Lung microvascular endothelial cell (primary cell): ENCODE measurements around the gene ZNF546. TPM values are rescaled to one million over a fixed set of nuclear protein-coding genes. Genes with fewer than 3 reads are reported as not detected.
"Not testable (repeated sequence)": the region's sequence is repeated elsewhere in the genome, so short reads cannot be mapped to it uniquely, and the experiment has no call there.

Experiments used
- DNase-seq, 2 donors: peaks; one replicate each; pipeline versions ENCODE4 v3.0.0 to v3.0.0-alpha.2; 2010; ENCODE audit warnings: low read depth in 2 of 2
- total RNA-seq: library from RNA; depleted of rRNA; stranded (reverse); fragments of >200 nt; gene quantifications from 2 replicates; pipeline ENCODE4 v1.2.1, GENCODE V29; 2014

ZNF546 gene
- total RNA-seq, 1 donor from 2014 or later: 5.6 TPM

DNA sequence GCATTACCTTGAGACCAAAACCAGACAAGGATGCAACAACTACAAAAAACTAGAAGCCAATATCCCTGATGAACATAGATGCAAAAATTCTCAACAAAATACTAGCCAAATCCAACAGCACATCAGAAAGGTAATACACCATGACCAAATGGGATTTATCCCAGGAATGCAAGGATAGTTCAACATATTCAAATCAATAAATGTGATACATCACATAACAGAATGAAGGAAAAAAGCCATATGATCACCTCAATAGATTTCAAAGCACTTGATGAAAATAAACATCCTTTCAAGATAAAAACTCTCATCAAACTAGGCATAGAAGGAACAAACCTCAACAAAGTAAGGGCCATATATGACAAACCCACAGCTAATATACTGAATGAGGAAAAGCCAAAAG, 10.2 kb upstream of the ZNF546 start:
- no peak for DNase-seq

GRCh38 chr19:39987167-39987566, 9.7 kb upstream of the ZNF546 start:
- no peak for DNase-seq

GRCh38 chr19:39987596-39987995, 9.3 kb upstream of the ZNF546 start:
- DNase-seq: no peak

- no peak for DNase-seq
Measured at GRCh38 chr19:39993605-39994004, 3.3 kb upstream of the ZNF546 start.

GRCh38 chr19:39994361-39994760, 2.5 kb upstream of the ZNF546 start:
- DNase-seq: no peak

- no peak for DNase-seq
Measured at GRCh38 chr19:39995794-39996193, 1.1 kb upstream of the ZNF546 start.

GRCh38 chr19:39996218-39996810, 546 bp upstream of the ZNF546 start:
- DNase-seq: peak in 1 of 2 donors; percentile 61

- peak in 1 of 2 donors; percentile 26 for DNase-seq
Measured at GRCh38 chr19:39997638-39998216, 867 bp downstream of the ZNF546 start.

DNA sequence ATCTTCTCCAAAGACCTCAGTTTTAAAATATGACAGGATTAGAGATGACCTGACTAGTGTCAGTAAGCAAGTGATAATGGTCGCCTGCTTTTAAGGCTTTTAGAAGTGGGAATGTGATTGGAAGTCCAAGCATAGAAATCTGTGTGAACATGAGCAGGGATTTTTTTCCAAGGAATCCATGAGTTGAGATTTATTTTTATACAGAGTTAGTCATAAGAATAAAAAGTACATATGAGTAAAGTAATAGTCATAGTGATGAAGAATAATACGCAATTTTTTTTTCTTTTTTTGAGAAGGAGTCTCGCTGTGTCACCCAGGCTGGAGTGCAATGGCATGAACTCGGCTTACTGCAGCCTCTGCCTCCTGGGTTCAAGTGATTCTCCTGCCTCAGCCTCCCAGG, 1.6 kb downstream of the ZNF546 start:
- DNase-seq: peak in 1 of 2 donors; percentile 15

- peak in 1 of 2 donors; percentile 28 for DNase-seq
Measured at GRCh38 chr19:40005691-40006272, 8.9 kb downstream of the ZNF546 start.

DNA sequence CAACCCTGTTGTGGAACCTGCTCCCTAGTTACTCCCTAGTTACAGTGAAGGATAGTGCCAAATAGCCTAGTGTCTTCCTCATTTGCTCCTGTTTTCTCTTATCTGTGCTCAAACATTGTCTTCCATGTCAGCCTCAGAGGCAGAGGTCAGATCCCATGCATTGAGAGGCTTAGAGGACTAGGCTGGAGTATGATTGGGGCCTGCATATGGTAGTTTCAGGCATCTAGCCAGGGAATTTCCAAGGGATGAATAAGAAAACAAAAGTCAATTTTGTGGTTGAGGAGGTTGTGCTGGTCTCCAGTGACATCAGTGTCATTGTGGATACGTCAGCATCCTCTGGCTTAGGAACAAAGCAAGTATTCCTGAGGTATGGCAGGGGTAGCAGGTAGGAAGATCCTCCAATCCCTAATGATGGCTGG, 9.4 kb downstream of the ZNF546 start:
- peak; percentile 72 to 95 for DNase-seq

DNA sequence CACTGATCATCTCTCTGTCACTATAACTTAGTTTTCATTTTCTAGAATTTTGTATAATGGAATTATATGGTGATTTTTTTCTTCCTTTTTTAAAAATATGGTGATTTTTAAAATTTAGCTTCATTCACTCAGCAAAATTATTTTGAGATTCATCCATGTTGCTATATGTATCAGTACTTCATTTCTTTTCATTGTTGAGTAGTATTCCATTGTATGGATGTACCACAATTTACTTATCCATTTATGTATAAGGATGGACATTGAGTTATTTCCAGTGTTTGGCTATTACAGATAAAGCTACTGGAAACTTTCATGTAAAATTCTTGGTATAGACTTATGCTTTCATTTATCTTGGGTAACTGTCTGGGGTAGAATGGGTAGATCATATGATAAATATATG, 12.8 kb downstream of the ZNF546 start:
- no peak for DNase-seq

GRCh38 chr19:40013991-40014390, 17.1 kb downstream of the ZNF546 start:
- DNase-seq: no peak

DNA sequence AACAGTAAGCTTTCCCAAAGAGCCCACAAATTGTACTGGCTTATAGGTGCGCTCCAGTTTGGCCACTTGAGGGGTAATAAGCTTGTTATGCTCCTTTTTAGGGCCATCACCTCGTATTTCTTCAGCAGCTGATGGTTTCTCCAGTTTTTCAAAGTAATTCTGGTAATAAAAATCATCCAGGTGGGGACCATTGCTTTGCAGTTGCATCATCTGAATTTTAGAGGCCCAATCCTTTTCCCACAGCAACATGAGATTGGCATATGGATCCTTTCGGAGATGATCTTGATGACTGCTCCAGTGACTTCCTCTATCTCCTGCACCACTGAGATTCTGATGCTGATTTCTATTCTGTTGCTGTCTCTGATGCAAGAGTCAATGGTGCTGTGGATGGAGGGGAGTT, 27.1 kb downstream of the ZNF546 start:
- DNase-seq: no peak

DNA sequence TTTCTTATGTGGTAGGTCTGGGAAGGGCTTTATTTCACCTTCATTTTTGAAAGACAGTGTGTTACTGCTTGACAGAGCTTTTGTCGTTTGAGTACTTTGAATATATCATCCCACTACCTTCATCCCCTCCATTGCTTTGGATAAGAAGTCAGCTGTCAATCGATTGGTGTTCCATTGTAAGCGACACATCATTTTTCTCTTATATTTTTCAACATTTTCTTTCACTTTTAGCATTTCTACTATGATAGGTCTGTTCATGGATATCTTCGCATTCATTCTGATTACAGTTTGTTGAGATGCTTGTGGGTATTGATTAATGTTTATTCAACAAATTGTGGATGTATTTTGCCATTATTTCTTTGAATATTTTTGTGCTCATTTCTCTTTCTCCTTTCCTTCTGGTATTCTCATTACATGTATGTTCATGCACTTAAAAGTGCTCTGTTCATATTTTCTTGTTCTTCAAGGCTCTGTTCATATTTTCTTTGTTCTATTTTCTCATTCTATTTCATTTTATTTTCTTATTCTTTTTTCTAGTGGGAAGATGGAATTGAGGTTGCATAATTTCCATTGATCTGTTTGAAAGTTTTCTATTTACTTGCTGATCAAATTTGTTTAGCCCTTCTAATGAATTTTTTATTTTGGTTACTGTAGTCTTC, 29.2 kb downstream of the ZNF546 start:
- DNase-seq: no peak

DNA sequence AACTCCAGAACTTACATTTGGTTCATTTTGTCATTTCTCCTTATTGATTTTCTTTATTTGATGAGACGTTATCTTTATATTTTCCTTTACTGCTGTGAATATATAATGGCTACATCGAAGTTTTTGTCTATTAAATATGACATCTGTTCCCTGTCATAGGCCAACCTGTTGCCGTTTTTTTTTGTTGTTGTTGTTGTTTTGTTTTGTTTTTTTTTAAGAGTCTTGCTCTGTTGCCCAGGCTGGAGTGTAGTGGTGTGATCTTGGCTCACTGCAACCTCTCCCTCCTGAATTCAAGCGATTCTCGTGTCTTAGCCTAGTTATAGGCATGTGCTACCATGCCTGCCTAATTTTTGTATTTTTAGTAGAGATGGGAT, 29.7 kb downstream of the ZNF546 start:
- DNase-seq: no peak

GRCh38 chr19:40033989-40034560, 37.2 kb downstream of the ZNF546 start:
- no peak for DNase-seq

DNA sequence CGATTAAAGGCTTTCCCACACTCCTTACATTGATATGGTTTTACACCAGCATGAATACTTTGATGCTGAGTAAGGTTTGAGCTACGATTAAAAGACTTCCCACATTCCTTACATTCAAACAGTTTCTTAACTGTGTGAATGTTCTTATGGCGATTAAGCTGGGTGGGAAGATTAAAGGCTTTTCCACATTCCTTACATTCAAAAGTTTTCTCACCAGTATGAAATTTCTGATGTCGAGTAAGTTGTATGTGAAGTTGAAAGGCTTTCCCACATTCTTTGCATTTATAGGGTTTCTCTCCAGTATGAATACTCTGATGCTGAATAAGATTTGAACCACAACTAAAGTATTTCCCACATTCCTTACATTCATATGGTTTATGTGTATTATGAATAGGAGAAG, 39.1 kb downstream of the ZNF546 start:
- no peak for DNase-seq

GRCh38 chr19:40038047-40038446, 41.2 kb downstream of the ZNF546 start:
- not testable (repeated sequence) for DNase-seq

DNA sequence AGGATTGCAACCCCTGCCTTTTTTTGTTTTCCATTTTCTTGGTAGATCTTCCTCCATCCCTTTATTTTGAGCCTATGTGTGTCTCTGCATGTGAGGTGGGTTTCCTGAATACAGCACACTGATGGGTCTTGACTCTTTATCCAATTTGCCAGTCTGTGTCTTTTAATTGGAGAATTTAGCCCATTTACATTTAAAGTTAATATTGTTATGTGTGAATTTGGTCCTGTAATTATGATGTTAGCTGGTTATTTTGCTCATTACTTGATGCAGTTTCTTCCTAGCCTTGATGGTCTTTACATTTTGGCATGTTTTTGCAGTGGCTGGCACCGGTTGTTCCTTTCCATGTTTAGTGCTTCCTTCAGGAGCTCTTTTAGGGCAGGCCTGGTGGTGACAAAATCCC, 44.9 kb downstream of the ZNF546 start:
- DNase-seq: not testable (repeated sequence)

DNA sequence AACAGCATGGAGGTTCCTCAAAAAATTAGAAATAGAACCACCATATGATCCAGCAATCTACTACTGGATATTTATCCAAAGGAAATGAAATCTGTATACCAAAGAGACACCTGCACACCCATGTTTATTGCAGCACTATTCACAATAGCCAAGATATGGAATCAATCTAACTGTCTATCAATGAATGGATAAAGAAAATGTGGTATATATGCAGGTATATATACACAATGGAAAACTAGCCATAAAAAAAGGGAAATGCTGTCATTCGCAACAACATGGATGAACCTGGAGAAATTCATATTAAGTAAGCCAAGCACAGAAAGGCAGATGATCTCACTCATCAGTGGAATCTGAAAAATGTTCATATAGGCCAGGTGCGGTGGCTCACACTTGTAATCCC, 56.6 kb downstream of the ZNF546 start:
- no peak for DNase-seq

DNA sequence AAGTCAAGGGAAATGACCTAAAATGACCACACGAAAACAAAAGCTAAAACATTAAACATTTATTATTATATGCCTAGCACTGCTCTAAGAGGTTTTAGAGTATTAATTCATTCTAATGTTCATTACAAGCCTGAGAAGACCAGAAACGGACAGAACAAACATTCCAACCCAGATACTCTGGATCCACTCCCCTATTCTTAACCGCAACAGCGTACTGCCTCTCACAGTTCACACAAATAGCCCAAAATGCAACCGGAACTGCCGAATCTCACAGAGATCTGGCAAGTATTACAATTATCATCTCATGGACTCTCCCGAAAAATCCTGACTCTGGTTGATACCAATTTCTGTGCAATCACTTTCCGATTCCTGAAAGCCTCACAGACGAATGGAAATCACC, 57.8 kb downstream of the ZNF546 start:
- DNase-seq: no peak
